Neural cell (in vitro differentiated cells): ENCODE measurements around the gene MGAT4D. TPM values are rescaled to one million over a fixed set of nuclear protein-coding genes. Genes with fewer than 3 reads are reported as not detected.
"Not testable (repeated sequence)": the region's sequence is repeated elsewhere in the genome, so short reads cannot be mapped to it uniquely, and the experiment has no call there.

Source experiments
- H2AFZ ChIP-seq: fragments of 200-600, 300-800 bp; sonication (generic), shearing (Covaris generic); 2 replicates; pipeline ENCODE4 v1.6.0; 2014; ENCODE audit warnings: low read depth, mild to moderate bottlenecking, antibody characterized with exemption, low read length, moderate library complexity
- H3F3A ChIP-seq: fragments of 200-600 bp; shearing (Covaris generic); 2 replicates; pipeline ENCODE4 v1.6.1; 2016; ENCODE audit warnings: mild to moderate bottlenecking, moderate library complexity, mixed read lengths, antibody characterized with exemption, low read length; ENCODE audit not compliant: insufficient read depth, poor library complexity, severe bottlenecking
- H3K27ac ChIP-seq: fragments of 200-600, 300-800 bp; sonication (generic), shearing (Covaris generic); 2 replicates; pipeline ENCODE4 v1.5.1; 2014; ENCODE audit warnings: mild to moderate bottlenecking, low read length, moderate library complexity
- H3K27me3 ChIP-seq: fragments of 300-800, 200-600 bp; sonication (generic), shearing (Covaris generic); 2 replicates; pipeline ENCODE4 v1.6.0; 2014; ENCODE audit warnings: mild to moderate bottlenecking, low read depth, low read length, moderate library complexity; ENCODE audit not compliant: insufficient read depth
- H3K36me3 ChIP-seq: fragments of 300-800, 200-600 bp; sonication (generic), shearing (Covaris generic); 2 replicates; pipeline ENCODE4 v1.5.1; 2014; ENCODE audit warnings: mild to moderate bottlenecking, antibody characterized with exemption, low read length, moderate library complexity; ENCODE audit not compliant: insufficient read depth
- H3K4me2 ChIP-seq: fragments of 300-800, 200-600 bp; sonication (generic), shearing (Covaris generic); 2 replicates; pipeline ENCODE4 v1.6.0; 2014; ENCODE audit warnings: mild to moderate bottlenecking, low read length
- H3K4me3 ChIP-seq: fragments of 300-800, 200-600 bp; sonication (generic), shearing (Covaris generic); 2 replicates; pipeline ENCODE4 v1.5.1; 2014; ENCODE audit warnings: mild to moderate bottlenecking, low read length, moderate library complexity
- H3K79me2 ChIP-seq: fragments of 200-600 bp; shearing (Covaris generic); replicated peaks from 2 replicates; pipeline ENCODE4 v1.6.0; 2014; ENCODE audit warnings: mild to moderate bottlenecking, low read length, moderate library complexity; ENCODE audit not compliant: insufficient read depth
- H3K9ac ChIP-seq: fragments of 300-800, 200-600 bp; sonication (generic), shearing (Covaris generic); 2 replicates; pipeline ENCODE4 v1.6.1; 2016; ENCODE audit warnings: mild to moderate bottlenecking, low read length, mixed read lengths
- H3K9me2 ChIP-seq: fragments of 200-600 bp; shearing (Covaris generic); 2 replicates; pipeline ENCODE4 v1.6.1; 2016; ENCODE audit warnings: mild to moderate bottlenecking, low read length, mixed read lengths; ENCODE audit not compliant: insufficient read depth
- H3K9me3 ChIP-seq: fragments of 200-600, 300-800 bp; sonication (generic), shearing (Covaris generic); 2 replicates; pipeline ENCODE4 v1.6.1; 2016; ENCODE audit warnings: mild to moderate bottlenecking, mixed run types, low read length, moderate library complexity, mixed read lengths
- H4K20me1 ChIP-seq: fragments of 200-600 bp; shearing (Covaris generic); 2 replicates; pipeline ENCODE4 v1.6.1; 2016; ENCODE audit warnings: mild to moderate bottlenecking, mixed run types; ENCODE audit not compliant: insufficient read depth
- EP300 ChIP-seq: fragments of 450-650 bp; conservative IDR thresholded peaks from 2 replicates; pipeline ENCODE4 v1.6.1; 2014; ENCODE audit warnings: antibody characterized with exemption, mild to moderate bottlenecking, moderate library complexity; ENCODE audit not compliant: poor library complexity, severe bottlenecking
- EZH2 ChIP-seq: fragments of 200-600, 300-800 bp; shearing (Covaris generic), sonication (generic); IDR thresholded peaks from 2 replicates; pipeline ENCODE4 v1.6.1; 2014; ENCODE audit warnings: antibody characterized with exemption, low read length, borderline replicate concordance, mild to moderate bottlenecking; ENCODE audit not compliant: insufficient read depth, poor library complexity, severe bottlenecking
- MXI1 ChIP-seq: fragments of 450-650 bp; conservative IDR thresholded peaks from 2 replicates; pipeline ENCODE4 v1.6.1; 2014; ENCODE audit warnings: antibody characterized with exemption, mild to moderate bottlenecking; ENCODE audit not compliant: poor library complexity, severe bottlenecking
- POLR2AphosphoS5 ChIP-seq: IDR thresholded peaks from 2 replicates; pipeline ENCODE4 v1.6.1; 2012
- RAD21 ChIP-seq: fragments of 450-650 bp; conservative IDR thresholded peaks from 2 replicates; pipeline ENCODE4 v1.6.1; 2014; ENCODE audit warnings: antibody characterized with exemption, mild to moderate bottlenecking, moderate library complexity
- SMC3 ChIP-seq: fragments of 450-650 bp; conservative IDR thresholded peaks from 2 replicates; pipeline ENCODE4 v1.6.1; 2014; ENCODE audit warnings: antibody characterized with exemption, mild to moderate bottlenecking, moderate library complexity; ENCODE audit not compliant: poor library complexity
- TAF1 ChIP-seq: IDR thresholded peaks from 2 replicates; pipeline ENCODE4 v1.6.1; 2012; ENCODE audit warnings: low read depth
- polyA plus RNA-seq: library from polyadenylated mRNA; depleted of rRNA; stranded (reverse); fragments of >200 nt; gene quantifications from 2 replicates; pipeline ENCODE4 v1.2.3, GENCODE V29; 2014
- TF ChIP-seq, protein P1 (sequence below): fragments of 450-650 bp; IDR thresholded peaks from 2 replicates; pipeline ENCODE4 v1.5.1; 2014; ENCODE audit warnings: antibody characterized with exemption, mild to moderate bottlenecking, moderate library complexity; ENCODE audit not compliant: poor library complexity, severe bottlenecking
- TF ChIP-seq, protein P2 (sequence below): IDR thresholded peaks from 2 replicates; pipeline ENCODE4 v1.6.1; 2012; ENCODE audit warnings: borderline replicate concordance

MGAT4D gene
- polyA plus RNA-seq, 1 donor from 2014 or later: 0.05 TPM

DNA sequence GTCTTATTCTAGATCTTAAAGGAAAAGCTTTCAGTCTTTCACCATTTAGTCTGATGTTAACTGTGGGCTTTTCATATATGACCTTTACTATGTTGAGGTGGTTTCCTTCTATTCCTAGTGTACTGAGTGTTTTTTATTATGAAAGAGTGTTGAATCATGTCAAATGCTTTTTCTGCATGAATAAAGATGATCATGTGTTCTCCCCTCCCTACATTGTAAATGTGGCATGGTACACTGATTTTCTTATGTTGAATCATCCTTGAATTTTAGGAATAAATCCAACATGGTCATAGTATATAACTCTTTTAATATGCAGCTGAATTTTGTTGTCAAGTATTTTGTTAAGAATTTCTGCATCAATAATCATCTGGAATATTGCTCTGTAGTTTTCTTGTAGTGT is 75.0 kb downstream of the MGAT4D start:
- Histone ChIP-seq H3K4me3 (no peak overlapping the region), H3K9me2 (no peaks in the 10 kb centered on the region), H2AFZ (no peak overlapping the region), H3K9me3 (no peaks in the 10 kb centered on the region), H3F3A (peaks cover 8% of the 10 kb centered on the region), H3K79me2 (no peaks in the 10 kb centered on the region), H3K27ac (no peak overlapping the region), H3K27me3 (no peaks in the 10 kb centered on the region), H3K9ac (no peak overlapping the region), H4K20me1 (no peaks in the 10 kb centered on the region), H3K36me3 (no peaks in the 10 kb centered on the region), H3K4me2 (no peak overlapping the region)
- TF ChIP-seq, protein P1, sequence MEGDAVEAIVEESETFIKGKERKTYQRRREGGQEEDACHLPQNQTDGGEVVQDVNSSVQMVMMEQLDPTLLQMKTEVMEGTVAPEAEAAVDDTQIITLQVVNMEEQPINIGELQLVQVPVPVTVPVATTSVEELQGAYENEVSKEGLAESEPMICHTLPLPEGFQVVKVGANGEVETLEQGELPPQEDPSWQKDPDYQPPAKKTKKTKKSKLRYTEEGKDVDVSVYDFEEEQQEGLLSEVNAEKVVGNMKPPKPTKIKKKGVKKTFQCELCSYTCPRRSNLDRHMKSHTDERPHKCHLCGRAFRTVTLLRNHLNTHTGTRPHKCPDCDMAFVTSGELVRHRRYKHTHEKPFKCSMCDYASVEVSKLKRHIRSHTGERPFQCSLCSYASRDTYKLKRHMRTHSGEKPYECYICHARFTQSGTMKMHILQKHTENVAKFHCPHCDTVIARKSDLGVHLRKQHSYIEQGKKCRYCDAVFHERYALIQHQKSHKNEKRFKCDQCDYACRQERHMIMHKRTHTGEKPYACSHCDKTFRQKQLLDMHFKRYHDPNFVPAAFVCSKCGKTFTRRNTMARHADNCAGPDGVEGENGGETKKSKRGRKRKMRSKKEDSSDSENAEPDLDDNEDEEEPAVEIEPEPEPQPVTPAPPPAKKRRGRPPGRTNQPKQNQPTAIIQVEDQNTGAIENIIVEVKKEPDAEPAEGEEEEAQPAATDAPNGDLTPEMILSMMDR: no peak
- TF ChIP-seq EZH2 (no peak), TAF1 (no peak), SMC3 (no peak), MXI1 (no peak), RAD21 (no peak), EP300 (no peak), POLR2AphosphoS5 (no peak)
- TF ChIP-seq, protein P2, sequence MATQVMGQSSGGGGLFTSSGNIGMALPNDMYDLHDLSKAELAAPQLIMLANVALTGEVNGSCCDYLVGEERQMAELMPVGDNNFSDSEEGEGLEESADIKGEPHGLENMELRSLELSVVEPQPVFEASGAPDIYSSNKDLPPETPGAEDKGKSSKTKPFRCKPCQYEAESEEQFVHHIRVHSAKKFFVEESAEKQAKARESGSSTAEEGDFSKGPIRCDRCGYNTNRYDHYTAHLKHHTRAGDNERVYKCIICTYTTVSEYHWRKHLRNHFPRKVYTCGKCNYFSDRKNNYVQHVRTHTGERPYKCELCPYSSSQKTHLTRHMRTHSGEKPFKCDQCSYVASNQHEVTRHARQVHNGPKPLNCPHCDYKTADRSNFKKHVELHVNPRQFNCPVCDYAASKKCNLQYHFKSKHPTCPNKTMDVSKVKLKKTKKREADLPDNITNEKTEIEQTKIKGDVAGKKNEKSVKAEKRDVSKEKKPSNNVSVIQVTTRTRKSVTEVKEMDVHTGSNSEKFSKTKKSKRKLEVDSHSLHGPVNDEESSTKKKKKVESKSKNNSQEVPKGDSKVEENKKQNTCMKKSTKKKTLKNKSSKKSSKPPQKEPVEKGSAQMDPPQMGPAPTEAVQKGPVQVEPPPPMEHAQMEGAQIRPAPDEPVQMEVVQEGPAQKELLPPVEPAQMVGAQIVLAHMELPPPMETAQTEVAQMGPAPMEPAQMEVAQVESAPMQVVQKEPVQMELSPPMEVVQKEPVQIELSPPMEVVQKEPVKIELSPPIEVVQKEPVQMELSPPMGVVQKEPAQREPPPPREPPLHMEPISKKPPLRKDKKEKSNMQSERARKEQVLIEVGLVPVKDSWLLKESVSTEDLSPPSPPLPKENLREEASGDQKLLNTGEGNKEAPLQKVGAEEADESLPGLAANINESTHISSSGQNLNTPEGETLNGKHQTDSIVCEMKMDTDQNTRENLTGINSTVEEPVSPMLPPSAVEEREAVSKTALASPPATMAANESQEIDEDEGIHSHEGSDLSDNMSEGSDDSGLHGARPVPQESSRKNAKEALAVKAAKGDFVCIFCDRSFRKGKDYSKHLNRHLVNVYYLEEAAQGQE: no peak

- not testable (repeated sequence) for H3K27me3 ChIP-seq, H3F3A ChIP-seq, H3K9me2 ChIP-seq, H3K79me2 ChIP-seq, H3K27ac ChIP-seq, H3K4me2 ChIP-seq, H4K20me1 ChIP-seq, H3K9ac ChIP-seq, H3K4me3 ChIP-seq, H3K9me3 ChIP-seq, H3K36me3 ChIP-seq, H2AFZ ChIP-seq
Observed at GRCh38 chr4:140413130-140413969, 84.7 kb downstream of the MGAT4D start.

DNA sequence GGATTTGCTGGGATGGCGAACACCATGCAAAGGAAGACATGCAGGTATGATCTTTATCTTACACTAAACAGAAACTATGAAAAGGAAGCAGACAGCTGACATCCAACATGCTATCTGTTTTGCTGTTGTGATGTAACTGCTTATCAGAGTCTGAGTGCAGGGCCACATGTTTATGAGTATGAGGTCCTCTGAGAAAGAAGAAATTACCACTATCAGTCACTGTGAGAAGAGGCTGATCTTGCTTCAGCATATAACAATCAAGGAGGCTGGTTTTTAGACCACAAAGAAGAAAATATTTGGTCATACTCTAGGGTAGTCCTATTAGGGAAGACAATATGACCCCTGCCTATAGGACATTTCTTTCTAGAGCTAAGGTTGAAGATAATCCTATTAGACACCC is 89.1 kb downstream of the MGAT4D start:
- Histone ChIP-seq H3K27me3 (no peaks in the 10 kb centered on the region), H3K79me2 (no peaks in the 10 kb centered on the region), H3K9me2 (no peaks in the 10 kb centered on the region), H3F3A (no peaks in the 10 kb centered on the region), H3K27ac (no peak overlapping the region), H3K4me2 (no peak overlapping the region), H3K4me3 (no peak overlapping the region), H2AFZ (no peak overlapping the region), H3K9ac (no peak overlapping the region), H4K20me1 (no peaks in the 10 kb centered on the region), H3K9me3 (no peaks in the 10 kb centered on the region), H3K36me3 (no peaks in the 10 kb centered on the region)
- TF ChIP-seq, protein P2: no peak
- TF ChIP-seq EZH2 (no peak), SMC3 (no peak), MXI1 (no peak), POLR2AphosphoS5 (no peak), TAF1 (no peak), RAD21 (no peak), EP300 (no peak)
- TF ChIP-seq, protein P1: no peak
